GM21528 (cell line): ENCODE data around the gene TTPAL.

Experiments
- ATAC-seq: cut with Tn5 transposase; IDR thresholded peaks from one replicate; pipeline ENCODE4 v1.9.1; 2021; ENCODE audit warnings: mild to moderate bottlenecking, moderate library complexity; ENCODE audit not compliant: unreplicated experiment, low FRiP score

Gene TTPAL

DNA sequence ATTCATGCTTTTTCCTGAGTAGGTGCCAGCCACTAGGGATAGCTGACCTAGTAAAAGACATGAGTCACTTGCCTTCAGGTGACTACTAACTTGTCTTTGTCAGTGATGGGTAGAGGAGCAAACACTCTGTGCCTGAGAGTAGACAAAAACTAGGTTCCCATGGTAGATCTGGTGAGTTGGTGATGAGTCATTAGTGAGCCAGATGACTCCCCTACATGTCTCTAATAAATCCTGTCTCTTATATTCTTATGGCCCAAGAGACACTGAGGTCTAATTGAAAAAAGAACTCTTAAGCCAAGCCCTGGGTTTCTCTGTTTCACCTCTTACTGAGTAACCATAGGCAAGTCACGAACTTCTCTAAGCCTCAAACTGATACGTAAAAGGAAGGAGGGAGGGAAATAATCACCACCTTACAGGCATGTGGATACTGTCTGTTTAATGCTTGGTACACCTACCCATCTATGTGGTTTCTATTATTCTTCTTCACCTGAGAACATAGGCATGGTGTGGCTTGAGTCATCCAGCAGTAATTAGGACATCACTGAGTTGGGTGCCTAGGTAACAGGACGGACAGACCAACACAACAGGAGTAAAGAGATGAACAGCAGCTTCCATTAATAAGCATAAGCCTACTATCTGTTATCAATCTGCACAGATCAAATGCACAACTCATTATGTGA is 20.3 kb downstream of the TTPAL start:
- no peak for ATAC-seq

DNA sequence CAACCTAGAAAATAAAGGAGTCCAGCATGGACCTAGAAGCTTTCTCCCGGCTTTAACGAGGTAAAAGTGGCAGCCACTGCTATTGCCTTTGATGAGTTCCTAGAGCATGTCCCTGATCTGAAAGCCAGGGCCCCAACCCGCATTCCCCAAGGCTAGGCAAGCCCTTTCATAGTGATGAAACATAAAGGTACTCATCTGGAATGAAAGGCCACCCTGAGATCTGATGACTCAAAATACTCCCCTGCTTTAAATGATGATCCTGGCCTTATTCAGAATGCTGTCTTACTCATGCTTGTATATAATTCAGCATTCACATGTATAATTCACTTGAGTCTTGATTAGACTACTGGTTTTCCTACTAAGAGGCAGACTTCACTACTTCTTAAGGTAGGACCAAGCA is 21.3 kb downstream of the TTPAL start:
- no peak for ATAC-seq

DNA sequence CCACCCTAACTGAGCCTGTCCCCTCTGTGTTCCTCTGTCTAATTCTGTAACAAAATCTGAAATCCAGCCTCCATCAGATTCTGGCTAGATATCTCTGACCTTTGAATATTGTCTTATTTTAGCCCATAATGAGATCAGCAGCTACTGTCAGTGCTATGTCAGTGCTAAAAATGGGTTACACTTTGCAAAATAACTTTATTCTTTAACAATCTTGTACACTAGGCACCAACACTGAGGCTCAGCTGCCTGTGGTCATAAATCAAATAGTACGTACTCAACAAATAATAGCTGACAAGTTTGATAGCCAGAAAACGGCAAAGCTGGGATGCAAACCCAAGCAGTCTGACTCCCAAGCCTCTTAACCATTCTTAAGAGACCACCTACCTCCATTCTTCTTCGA is 22.1 kb downstream of the TTPAL start:
- no peak for ATAC-seq

DNA sequence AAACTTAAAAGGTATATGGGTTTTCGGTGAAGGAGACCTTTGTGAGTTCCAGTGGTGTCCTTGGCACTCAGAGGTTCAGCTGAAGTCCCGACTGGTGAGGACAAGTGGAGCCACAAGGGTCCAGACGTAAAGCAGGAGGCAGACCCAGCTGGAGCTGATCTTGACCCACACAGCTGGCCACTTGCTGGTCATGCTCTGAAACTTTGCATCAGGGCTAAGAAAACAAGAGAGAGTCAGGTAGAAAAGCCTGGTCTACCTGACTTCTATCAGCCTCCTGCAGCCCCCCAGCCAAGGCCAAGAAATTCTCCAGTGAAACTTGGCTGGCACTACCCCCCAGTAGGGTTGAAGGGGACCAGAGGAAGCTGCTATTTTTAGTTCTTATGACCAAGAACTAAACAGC is 24.5 kb downstream of the TTPAL start:
- ATAC-seq: no peak

DNA sequence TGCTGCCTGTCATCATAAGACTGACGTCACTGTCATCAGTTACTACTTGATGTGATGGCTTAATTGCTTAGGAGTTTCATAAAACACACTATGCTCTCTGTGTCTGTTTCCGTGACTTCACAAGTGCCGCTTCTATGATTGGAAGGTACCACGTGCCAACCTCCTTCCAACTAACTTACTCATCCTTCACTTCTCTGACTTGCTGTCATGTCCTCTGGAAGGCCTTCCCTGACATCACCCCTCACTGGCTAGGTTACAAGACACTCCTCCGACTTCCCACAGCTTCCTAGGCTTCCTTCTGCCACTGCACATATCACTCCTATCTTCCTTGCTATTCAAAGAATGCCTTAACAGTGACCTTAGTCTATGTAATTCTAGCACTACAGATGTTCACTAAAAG is 25.8 kb downstream of the TTPAL start:
- no peak for ATAC-seq

DNA sequence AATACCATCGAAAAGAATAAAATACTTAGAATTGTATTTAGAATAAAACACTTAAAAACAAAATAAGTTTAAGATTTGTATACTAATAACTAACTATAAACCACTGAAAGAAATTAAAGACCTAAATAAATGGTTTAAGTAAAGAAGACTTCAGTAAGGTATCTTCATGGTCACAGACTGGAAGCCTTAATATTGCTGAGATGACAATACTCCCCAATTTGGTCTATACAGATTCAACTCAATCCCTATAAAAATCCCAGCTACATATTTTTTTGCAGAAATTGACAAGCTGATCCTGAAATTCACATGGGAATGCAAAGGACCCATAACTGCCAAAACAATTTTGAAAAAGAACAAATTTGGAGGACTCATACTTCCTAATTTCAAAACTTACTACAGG is 27.3 kb downstream of the TTPAL start:
- no peak for ATAC-seq

DNA sequence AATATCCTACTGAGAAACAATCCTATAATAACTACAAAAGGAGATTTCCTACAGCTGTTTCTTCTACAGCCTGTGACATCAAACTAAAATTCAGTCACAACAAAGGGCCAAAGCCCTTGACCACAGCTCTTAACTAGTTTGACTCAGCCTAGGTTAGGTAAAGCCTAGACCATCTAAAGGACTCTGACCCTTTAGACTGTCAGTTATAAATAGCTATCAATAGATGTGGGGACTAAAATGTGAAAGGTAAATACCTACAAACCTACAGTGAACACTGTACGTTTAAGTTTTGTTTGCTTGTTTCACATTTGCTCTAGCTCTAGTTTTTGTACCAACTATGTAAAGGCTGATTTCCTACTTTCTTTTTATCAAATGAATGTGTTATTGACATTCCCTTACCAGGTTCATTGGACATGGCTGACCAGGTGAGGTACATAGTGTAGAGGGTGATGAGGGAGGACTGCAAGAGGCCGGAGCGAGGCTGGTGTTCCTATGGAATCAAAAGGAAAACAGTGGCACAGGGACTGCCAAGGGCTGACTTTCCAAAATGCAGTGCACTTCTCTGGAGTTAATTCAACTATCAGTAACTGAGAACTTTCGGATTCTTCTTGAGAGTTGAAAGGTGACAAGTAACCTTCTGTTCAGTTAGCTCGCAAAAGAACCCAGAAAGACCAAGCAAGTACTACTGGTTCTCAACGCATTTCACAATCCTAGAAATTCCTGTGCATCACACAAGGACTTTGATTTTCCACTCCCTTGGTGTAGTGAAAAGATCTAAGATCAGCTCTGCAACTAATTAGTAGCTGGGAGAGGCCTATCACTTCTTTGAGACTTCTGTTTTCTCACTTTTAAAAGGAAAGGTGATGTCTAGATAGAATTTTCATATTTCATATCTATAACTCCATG is 29.0 kb downstream of the TTPAL start:
- no peak for ATAC-seq

DNA sequence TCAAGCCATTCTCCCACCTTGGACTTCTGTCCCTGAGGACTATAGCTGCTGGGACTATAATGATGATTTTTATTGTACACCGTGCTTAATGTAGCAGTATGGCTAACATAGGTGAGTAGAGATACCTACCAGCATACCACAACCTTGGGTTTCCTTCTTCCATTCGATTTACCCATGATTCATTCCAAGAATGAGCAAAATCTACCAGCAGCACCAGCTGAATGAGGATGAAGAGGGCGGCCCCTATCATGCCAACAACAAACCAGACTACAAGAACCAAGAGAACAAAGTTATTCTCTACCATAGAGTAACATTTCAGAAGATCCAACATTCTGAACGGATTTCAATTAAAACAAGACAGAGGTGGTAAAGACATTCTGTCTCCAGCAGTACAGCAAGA is 34.1 kb downstream of the TTPAL start:
- no peak for ATAC-seq

DNA sequence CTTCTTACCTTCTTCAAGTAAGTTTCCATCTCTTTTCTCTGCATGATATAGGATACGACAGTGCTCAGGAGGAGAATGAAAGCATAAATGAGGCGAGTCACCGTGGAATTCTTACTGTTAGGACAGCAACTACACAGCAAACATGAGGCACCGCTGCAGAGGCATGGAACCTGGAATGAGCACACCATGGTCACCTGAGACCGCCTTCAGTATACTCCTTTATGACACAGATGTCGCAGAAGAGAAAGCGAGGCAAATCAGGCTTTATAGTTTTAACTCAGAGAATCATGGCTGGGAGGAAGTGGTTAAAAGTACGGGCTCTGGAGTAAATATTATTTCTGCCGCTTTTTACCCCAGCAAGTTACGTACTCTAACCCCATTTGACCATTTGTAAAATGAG is 38.2 kb downstream of the TTPAL start:
- no peak for ATAC-seq

DNA sequence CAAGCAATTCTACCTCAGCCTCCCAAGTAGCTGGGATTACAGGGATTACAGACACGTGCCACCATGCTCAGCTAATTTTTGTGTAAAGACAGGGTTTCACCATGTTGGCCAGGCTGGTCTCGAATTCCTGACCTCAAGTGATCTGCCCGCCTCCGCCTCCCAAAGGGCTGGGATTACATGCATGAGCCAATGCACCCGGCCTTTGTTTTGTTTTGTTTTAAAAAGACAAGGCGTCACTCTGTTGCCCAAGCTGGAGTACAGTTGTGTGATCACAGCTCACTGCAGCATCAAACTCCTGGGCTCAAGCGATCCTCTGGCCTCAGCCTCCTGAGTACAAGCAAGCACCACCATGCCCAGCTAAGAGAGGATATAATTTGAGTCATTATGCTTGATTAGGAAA is 40.8 kb downstream of the TTPAL start:
- no peak for ATAC-seq

DNA sequence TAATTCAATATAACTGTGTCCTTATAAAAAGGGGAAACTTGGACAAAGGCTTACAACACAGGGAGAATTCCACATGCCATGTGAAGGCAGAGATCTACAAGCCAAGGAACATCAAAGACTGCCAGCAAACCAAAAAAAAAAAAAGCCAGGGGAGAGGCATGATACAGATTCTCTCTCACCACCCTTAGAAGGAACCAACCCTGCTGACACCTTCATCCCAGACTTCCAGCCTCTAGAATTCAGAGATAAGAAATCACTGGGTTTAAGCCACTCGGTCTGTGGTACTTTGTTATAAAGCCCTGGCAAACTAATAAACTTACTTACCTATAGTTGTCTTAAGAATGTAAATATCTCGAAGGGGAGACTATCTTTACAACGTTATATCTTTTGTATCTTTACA is 41.8 kb downstream of the TTPAL start:
- no peak for ATAC-seq

DNA sequence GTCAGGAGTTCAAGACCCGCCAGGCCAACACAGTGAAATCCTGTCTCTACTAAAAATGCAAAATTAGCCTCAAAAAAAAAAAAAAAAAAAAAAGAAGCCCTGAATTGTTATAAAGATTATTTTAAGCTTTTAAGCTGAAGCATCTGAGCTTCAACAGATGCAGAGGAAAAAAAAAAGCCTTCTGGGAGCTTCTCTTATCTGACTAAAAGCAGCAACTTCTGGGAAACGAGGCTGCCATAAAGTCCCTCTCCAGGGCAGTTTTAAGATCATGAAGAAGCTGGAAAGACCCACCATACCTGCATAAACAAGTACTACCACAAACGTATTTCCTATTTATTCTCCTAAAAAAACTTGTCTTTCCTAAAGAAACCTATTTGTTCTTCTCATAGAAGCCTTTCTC is 42.6 kb downstream of the TTPAL start:
- no peak for ATAC-seq

DNA sequence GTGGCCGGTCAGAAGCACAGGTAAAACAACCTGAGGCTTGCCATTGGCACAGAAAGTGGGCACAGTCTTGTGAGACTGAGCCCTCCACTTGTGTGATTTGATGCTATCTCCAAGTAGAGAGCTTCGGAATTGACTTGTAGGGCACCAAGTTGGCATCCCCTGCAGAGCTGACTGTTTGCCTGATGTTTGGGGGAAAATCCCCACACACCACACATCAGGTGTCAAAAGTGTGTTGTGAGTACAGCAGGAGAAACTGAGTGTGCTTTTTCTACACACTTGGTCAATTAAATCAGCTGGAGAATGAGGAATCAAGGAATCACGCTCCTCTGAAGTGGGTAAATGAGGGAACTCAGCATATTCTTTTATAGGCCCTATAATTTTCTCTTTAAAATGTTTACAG is 45.2 kb downstream of the TTPAL start:
- ATAC-seq: no peak

DNA sequence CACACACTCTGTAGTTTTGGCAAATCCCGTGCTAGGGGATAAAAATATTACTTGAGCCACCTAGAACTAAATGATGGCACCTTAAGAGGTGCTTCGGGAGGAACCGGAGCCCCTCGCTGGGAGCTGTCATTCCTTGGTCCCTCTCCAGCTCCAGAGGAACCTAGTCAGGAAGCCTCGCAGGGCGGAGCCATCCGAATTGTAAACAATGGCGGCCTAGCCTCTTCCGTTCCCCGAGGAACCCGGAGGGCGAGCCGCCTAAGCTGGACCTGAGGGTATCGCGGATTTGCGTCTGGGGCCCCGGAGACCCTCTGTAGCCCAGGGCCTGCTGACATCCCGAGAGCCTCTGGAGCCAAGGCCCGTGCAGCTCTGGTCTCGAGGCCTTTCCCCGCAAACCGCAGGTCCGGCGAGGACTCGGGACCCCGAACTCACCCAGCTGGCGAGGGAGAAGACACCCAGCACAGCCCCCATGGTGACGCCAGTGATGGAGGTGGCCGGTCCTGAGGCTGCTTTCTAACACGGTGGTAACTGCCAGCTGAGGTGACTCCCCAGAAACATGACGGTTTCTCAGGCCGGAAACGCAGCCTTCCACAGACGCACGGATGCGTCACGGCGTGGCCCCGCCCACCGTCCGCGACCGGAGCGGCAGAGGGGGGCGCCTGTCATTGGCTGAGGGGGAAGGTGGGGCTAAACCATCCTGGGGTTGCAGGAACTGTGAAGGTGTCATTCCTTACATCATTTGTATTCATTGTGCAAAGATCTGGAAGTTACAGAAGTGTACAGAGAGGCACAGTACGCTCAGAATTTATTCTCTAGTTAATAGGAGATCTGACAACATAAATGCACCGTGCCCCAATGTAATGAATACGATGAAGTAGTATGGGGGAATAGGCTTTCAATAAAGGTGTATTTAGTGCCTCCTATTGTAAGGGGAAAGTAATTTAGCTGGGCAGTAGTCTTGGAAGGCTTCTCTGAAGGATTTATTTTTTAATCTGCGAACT is 46.1 kb downstream of the TTPAL start, which contains the start of gene SERINC3:
SERINC3 (minus strand) TSS at position 587 of the 998 bp plus-strand sequence; CDS start at position 468, 119 bp downstream.
- ATAC-seq: peak; percentile 95

DNA sequence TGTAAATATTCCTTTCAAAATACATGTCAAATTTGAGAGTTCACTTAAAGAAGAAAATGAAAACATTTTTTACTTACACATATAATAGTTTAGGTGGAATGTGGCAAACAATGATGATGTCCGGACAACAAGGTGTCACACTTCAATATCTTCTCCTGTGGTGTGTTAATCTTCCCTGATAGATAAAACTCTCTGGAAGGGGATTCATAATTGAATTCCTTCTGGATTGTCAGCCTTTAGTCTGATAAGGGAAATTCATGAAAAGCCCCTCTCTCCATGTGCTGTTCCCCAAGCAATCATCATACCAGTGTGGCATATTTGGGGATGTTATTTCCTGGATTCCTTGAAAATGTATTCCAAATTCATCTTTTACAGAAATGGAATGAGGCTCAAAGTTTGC is 47.2 kb downstream of the TTPAL start:
- no peak for ATAC-seq

DNA sequence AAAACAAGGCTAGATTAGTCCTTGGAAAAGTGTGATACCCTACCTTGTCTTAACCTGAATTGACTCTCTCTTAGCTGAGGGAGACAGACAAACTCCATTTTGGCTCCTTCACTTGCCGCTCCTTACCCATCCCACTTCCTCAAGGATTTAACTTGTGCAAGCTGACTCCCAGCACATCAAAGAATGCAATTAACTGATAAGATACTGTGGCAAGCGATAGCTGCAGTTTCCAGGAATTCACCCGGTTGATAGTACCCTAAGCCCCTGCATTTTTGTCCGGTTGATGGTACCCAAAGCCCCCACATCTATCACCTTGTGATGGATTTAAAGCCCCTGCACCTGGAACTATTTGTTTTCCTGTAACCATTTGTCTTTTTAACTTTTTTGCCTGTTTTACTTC is 48.1 kb downstream of the TTPAL start:
- no peak for ATAC-seq

DNA sequence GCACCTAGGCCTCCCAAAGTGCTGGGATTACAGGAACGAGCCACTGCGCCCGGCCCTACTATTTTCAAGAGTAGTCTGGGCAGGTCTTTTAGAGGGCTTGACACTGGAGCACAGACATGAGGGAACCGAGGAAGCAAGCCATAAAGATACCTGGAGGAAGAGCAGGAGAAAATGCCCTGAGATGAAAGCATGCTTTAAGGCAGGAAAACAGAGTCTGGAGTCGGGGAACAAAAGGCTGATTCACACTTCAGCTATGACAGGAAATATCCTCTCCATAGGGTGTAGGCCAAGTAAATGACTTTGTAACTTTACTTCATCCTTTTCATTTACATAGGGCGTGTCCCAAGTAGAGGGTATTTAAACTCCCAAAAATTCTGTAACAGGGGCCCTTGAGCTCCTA is 50.5 kb downstream of the TTPAL start:
- ATAC-seq: no peak

DNA sequence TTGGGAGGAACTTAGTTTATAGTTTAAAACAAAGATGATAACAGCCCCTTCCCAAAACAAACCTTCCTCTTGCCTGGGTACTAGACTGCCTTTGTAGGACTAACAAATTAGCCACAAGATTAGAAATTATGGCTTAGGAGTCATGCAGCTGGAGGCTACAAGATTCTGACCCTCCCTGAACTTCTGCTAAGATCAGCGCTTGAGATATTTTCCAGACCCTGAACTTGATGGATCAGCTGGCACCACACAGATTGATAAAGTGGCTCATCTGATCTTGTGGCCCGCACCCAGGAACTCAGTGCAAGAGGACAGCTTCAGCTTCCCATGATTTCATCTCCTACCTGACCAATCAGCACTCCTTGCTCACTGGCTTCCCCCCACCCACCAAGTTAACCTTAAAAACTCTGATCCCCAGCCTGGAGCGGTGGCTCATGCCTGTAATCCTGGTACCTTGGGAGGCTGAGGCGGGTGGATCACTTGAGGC is 52.1 kb downstream of the TTPAL start:
- no peak for ATAC-seq

DNA sequence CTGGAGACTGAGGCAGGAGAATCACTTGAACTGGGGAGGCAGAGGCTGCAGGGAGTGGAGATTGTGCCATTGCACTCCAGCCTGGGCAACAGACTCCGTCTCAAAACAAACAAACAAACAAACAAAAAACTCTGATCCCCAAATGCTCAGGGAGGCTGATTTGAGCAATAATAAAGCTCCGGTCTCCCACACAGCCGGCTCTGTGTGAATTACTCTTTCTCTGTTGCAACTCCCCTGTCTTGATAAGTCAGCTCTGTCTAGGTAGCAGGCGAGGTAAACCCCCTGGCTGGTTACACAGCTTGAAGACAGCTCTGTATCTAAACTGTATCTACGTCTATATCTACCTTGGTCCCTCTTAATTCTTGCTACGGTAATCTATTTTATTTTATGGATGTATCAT is 52.6 kb downstream of the TTPAL start:
- ATAC-seq: no peak

DNA sequence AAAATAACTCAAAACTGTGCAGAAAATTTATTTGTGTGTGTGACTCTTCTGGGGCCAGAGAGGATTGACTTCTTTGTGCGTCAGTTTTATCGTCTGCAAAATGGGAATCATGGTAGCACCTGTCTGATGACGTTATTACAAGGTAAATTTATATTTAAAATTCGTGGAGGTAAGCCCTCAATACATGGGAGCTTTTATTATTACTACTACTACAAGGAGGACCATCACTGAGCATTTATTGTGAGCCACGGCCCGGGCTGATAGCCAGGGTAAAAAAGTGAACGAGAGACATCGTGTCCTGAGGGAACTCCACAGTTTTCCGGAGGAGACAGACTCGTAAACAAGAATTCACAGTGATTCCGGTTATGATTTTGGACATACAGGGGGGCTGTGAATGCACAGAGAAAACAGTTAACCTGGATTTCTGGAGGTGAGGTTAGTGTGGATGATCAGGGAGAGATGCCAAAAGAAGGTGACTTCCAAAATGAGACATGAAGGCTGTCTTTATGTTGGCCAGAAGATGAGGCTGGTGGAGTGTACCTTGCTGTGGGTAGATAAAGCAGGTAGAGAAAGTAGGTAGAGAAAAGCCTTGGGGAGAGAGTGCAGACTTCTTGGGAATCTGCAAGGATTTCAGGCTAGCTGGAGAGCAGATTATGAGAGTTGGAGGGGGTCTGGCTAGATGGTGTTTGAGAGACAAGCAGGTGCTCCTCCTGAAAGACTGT is 56.7 kb downstream of the TTPAL start:
- ATAC-seq: no peak
